Stimulated activated CD8-positive, alpha-beta memory T cell treated with anti-CD3 and anti-CD28 coated beads, Interleukin-15, amount 100 ng/mL, for 24 hours (primary cell): ENCODE data around the gene ADAMTSL2.

Source experiments
- DNase-seq: peaks from one replicate; pipeline ENCODE4 v3.0.0-alpha.2; 2020; ENCODE audit warnings: low read depth

Gene ADAMTSL2

GRCh38 chr9:133575186-133576030, 40.9 kb downstream of the ADAMTSL2 start:
- DNase-seq: no peak

DNA sequence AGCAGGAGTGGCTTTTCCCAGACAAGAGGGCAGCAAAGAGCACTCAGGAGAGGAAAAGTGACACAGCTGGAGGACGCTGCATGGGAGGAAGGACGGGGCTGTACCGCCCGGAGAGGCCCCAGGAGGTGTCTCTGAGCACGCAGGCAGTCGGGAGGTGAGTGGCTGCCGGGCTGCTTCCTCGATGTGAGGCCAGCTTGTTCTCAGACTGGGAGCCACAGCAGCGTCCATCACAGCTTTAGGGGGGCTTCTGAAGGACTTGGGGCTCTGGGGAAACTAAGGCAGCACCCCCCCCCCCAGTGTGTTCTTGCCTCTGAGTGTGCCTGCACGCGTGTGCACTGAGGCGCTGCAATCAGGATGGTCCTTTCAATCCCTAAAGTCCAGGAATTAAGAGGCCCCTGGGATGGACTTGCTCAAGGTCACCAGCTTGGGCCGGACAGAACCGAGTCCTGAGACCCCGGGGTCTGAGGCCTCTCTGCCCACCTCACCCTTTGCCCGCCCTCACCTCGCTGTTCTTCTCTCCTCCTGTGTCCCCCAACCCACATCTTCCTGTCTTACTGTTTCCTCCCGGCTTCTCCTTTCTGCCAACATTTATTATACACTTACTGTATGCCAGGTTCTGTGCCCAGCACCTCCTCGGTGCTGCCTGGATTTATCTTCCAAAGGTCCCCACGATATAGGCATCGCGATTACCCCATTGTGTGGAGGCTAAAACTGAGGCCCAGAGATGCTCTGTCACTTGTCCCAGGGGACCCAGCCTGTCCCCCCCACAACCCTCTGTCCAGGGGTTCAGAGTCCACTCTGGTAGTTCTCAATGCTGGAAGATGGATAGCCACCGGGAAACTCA, 41.7 kb downstream of the ADAMTSL2 start:
- no peak for DNase-seq

DNA sequence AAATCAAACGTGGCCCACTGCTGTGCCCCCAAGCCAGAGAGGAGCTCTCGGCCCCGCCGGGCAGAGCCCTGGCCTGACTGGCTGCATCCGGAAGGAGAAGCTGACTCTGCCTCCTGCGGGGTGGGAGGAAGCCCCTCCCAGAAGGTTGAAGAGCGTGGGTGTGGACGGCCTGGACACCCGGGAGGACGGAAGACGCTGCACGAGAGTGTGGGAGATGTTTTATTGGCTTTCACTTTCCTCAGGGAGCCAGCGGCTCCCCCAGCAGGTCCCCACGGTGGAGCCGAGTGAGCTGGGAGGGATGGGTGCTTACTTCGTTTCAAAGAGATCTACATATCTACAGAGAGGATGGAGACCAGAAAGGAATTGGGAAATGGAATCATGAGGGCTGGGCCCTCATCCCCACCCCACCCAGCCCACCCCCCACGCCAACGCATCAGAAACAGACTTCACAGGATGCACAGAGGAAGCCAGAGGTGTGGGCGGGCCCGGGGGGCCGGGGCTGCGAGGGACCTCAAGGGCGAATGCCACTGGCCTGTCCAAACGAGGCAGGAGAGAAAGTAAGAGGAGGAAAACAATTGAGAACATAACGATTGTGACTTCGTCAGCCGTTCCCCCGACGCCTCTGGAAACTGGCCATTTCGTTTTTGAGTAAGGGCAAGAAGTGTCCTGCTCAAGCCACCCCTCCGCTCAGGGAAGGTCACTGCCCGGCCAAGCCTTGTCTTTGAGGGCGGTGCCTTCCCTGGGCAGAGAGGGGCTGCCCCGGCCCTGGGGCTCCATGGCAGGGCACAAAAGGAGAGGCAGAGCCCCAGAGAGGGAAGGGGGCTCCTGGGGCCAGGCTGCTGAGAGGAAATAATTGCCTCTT, 42.6 kb downstream of the ADAMTSL2 start:
- DNase-seq: no peak

- no peak for DNase-seq
Observed at GRCh38 chr9:133577737-133578112, 43.2 kb downstream of the ADAMTSL2 start.

- DNase-seq: no peak
Observed at GRCh38 chr9:133578524-133579441, 44.3 kb downstream of the ADAMTSL2 start.

DNA sequence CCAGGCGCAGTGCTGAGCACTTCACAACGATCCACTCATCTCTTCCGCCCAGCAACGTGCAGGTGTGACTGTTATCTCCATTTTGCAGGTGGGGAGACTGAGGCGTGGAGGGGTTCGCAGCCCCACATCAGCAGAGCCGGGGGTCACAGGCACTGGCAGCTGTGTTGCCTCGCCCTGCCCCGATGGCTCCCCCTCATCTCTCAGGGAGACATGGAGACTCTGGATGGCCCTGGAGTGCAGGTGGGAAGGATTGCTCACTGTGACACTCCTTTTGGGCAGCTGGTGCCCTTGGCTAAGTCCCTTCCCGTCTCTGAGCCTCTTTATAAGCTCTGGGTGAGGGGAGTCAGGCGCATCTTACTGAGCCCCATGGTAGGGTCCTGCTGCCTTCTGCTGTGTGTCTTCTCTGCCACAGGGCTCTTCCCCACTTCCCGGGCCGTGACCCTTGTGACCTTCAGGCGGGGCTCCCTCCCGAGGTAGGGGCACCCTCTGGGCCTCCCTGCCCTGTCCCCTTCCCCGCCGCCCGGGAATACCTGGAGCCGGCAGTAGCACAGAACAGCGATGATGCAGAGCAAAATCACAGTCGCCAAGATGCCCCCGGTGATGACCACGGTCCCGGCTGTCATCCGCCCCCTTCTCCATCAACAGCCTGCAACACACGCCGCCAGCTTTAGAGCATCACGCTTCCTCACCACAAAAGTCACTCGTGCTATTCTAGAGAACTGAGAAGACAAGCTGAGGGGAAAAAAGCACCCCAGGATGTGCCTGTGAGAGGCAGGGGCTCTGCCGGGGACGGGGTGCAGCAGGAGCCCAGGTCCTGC, 45.3 kb downstream of the ADAMTSL2 start:
- DNase-seq: no peak

DNA sequence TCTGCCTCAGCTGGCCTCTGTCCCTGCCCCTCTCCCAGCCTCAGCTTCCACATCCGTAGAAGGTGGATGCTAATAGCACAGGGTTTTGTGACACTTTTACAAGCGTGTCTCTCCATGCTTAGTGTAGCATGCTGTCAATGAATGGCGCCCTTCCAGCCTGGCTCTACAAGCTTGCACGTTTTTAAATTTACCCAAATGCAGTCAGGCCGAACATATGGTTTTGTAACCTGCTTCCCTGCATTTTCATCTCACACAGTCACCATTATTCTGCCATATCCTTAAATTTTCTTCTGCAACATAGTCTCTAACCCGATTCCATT, 45.9 kb downstream of the ADAMTSL2 start:
- no peak for DNase-seq

DNA sequence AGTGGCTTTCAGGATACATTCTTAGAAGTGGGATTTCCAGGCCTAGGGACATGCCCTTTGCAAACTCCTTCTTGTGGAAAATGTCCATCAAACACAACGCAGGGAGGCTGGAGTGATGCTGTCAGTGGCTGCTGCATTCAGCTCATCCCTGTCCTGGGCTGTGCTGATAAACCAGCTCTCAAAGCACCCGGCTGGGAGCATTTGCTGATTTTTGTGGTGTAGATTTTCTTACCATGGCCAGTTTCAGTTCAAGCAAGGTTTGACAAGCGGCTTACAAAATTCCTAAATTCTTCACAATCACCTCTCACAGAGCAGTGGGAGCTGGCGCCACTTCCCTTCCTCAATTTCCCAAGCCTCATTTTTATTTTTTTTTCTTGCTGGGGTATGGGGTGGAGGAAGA, 46.5 kb downstream of the ADAMTSL2 start:
- no peak for DNase-seq

- no peak for DNase-seq
Observed at GRCh38 chr9:133581513-133582343, 47.2 kb downstream of the ADAMTSL2 start.

GRCh38 chr9:133582501-133583045, 48.1 kb downstream of the ADAMTSL2 start:
- no peak for DNase-seq

GRCh38 chr9:133583111-133583510, 48.6 kb downstream of the ADAMTSL2 start:
- no peak for DNase-seq

DNA sequence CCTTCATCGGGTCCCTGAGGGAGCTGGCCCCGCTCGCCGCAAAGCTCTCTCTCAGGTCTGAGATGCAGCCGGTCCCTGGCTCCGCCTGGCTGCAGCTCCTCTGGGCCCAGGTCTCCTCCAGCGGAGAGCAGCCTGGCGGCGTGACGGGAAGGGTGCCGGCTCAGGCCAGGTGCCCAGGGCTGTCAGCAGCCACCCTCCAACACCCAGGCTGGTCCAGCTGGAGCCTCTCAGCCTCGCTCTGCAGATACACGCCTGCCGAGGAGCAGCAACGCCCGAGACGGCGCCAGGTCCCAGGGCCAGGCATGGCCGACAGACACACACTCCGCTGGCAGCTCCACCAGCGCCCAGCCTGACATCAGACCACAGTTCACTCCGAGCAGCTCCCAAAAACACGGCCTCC, 49.1 kb downstream of the ADAMTSL2 start:
- no peak for DNase-seq

GRCh38 chr9:133584167-133584558, 49.7 kb downstream of the ADAMTSL2 start:
- no peak for DNase-seq

DNA sequence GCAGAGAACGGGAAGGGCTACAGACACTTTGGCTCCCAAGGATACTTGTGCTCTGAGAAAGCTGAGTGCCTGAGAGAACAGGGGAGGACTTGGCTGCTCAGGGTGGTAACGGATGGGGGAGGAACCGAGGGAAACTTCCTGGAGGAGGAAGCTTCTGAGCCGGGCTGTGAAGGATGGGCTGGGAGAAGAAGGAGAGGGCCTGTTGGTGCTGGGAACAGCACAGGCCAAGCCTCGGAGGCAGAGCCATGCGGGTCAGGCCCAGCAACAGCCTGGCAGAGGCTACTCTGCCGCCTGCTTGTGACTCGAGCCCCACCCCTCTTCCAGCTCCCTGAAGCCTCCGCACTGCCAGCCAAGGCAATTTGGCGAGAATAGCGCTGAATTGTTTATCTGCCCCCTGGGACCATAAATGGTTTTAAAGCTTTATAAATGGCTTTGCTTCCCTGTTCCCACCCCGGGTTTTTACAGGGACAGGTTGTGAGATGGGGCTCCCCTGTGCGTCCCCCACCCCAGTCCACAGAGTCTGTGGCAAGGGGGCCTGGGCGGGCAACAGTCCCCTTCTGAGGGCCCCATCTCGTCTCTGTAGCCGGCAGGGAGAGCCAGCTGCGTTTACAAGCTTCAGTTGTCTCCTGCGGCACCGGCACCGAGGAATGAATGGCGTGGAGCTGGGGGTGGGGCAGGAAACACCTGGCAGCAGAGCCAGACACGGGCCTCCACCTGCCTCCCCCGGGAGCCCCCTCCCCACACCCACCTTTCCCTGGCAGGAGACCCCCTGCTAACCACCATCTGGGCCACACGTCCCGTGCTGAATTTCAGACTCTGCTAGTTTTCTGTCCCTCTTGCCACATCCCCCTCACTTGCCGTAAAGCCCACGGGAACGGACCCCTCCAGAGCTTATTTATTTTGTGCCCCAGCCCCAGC, 50.3 kb downstream of the ADAMTSL2 start:
- no peak for DNase-seq

DNA sequence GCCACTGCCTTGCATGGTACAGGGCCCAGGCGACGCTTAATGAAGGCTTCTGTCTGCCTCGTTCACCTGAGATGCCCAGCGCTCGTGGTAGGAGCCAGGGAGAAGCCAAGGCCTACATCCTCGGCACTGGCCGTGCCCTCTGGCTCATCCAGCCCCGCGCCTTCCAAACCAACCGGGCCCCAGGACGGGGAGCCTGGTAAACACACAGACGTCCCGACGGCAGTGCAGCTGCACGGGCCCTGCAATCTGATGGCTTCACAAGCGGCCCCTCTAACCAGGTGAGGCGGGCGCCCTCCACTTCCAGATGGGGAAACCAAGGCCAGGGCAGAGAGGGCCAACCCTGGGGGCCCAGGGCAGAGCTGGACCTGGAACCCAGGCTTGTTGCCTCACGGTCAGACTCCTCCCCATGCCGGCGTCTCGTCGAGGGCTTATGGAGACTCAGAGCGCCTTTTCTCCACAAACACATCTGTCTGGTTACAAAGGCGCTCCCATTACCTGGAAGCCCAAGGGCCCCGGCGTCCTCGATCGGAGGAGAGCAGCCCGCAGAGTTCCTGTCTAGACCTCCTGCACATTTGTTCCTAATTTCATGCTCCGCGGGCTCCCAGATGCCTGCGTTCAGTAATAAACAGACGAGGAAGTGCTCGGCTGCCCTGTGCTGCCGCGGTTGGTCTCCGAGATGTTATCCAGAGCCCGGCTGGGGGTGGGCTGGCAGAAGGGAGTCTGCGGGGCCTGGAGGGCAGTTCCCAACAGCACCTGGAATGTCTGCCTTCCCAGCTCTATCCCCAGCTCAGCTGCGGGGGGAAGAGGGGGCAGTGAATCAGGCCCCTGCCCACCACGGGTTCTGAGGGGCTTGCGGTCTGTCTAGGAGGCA, 51.2 kb downstream of the ADAMTSL2 start:
- DNase-seq: no peak

- DNase-seq: no peak
Observed at GRCh38 chr9:133587051-133587450, 52.5 kb downstream of the ADAMTSL2 start.

DNA sequence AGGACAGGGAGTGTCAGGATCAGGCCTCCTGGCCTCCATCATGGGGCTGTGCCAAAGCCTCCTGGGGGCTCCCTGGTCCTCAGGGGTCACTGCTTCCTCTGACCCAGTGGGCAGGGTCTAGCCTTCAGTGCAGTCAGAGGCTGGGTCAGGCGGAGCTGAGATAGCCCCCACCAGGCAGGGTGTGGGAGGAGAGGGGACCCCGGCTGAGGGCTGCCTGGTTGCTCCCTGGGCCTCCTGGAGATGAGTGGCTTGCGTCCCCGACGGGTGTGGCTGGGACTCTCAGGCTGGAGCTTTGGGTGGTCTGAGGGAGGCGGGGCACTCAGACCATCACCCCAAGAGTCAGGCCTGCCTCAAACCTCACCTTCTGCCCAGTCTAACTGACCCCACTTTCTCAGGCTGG, 53.0 kb downstream of the ADAMTSL2 start:
- no peak for DNase-seq
